ENCODE measurements around the gene PEPD. TPM values are rescaled to one million over a fixed set of nuclear protein-coding genes. Genes with fewer than 3 reads are reported as not detected.

Gene PEPD
- total RNA-seq, 1 donor from 2014 or later, result 84.7 TPM

DNA sequence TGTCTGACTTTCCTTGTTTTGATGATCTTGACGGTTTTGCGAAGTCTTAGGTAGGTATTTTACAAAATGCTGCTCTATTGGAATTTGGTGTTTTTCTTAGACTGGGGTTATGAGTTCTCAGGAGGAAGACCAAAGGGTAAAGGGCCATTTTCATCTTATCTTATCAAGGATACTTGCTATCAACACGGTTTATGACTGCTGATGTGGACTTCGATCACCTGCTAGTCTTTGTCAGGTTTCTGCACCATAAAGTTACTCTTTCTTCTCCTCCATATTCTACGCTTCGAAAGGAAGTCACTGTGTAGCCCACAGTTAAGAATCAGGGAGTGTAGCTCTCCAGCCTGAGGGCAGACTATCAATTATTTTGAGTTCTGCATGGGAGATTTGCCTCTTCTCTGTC, 155.5 kb downstream of the PEPD start:
- Mint-ChIP-seq H3K36me3 (no peaks in the 10 kb centered on the region), H3K4me1 (ENCODE audit: unreplicated experiment) (no peaks in the 10 kb centered on the region), H3K4me3 (no peak overlapping the region), H3K27me3 (peaks cover 37% of the 10 kb centered on the region), H3K27ac (peak overlapping the region; percentile 47), H3K9me3 (no peaks in the 10 kb centered on the region)
- TF ChIP-seq, protein P1, sequence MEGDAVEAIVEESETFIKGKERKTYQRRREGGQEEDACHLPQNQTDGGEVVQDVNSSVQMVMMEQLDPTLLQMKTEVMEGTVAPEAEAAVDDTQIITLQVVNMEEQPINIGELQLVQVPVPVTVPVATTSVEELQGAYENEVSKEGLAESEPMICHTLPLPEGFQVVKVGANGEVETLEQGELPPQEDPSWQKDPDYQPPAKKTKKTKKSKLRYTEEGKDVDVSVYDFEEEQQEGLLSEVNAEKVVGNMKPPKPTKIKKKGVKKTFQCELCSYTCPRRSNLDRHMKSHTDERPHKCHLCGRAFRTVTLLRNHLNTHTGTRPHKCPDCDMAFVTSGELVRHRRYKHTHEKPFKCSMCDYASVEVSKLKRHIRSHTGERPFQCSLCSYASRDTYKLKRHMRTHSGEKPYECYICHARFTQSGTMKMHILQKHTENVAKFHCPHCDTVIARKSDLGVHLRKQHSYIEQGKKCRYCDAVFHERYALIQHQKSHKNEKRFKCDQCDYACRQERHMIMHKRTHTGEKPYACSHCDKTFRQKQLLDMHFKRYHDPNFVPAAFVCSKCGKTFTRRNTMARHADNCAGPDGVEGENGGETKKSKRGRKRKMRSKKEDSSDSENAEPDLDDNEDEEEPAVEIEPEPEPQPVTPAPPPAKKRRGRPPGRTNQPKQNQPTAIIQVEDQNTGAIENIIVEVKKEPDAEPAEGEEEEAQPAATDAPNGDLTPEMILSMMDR (conservative IDR thresholded peaks at IDR 0.05), result no peak
- no peak for DNase-seq (ENCODE audit: extremely low spot score, unreplicated experiment)

DNA sequence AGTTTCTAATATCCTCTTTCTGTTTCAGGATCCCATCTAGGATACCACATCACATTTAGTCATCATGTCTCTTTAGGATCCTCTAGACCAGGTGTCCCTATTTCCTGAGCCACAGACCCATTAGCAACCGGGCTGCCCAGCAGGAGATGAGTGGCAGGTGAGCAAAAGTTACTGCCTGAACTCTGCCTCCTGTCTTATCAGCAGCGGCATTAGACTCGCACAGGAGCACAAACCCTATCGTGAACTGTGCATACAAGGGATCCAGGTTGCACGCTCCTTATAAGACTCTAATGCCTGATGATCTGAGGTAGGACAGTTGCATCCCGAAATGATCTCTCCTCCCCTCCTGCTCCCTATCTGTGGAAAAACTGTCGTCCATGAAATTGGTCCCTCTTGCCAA, 155.9 kb downstream of the PEPD start:
- Mint-ChIP-seq H3K27ac (peak overlapping the region; percentile 47), H3K36me3 (no peaks in the 10 kb centered on the region), H3K4me1 (ENCODE audit: unreplicated experiment) (no peaks in the 10 kb centered on the region), H3K4me3 (no peak overlapping the region), H3K27me3 (peaks cover 37% of the 10 kb centered on the region), H3K9me3 (no peaks in the 10 kb centered on the region)
- TF ChIP-seq, protein P1 (conservative IDR thresholded peaks at IDR 0.05), result no peak
- DNase-seq (ENCODE audit: extremely low spot score, unreplicated experiment), result no peak

DNA sequence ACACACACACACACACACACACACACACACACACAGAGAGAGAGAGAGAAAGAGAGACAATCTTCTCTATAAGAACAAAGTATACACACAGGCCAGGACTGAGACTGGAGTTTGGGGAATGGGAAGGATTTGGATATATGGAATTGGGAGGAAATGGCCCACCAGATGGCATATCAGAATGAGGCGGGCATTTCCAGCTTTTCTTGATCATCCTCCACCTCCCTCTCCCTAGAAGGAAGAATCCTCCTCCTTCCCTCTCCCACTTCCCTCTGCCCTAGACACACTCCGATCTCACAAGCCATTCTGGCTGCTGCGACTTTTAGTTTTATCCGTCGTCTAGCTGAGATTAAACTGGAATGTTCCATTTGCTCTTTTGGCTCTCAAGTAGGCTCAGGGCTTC, 158.1 kb downstream of the PEPD start:
- H3K9me3 Mint-ChIP-seq, result no peaks in the 10 kb centered on the region
- peaks cover 41% of the 10 kb centered on the region for H3K27me3 Mint-ChIP-seq

DNA sequence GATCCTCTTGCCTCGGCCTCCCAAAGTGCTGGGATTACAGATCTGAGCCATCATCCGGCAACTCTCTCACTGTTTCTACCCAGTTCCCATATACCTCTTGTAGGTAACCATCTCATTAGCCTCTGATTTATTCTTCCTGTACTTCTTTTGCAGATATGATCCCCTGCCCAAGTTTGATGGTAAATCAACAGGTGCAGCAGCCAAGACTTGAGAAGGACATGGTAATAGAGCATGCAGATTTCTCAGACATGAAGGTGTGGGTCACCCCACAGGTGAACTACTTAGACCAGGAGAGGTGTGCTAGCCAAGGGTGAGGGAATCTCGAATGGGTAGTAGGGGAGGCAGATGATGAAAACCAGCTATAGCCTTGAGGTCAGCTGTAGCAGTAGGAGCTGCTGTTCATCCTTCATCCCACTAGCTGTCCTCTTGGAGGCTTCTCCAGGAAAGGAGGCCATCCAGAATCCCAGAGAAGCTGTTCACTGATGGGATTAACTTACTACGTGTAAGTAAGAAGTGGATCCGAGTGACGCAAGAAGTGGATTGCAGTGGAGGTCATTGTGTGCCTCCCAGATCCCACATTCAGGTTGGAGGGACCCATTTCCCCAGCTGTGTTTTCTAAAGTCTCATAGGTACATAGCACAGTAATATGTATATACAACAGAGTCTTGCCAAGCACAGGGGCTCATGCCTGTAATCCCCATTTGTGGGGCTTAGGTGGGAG, 158.9 kb downstream of the PEPD start:
- Mint-ChIP-seq H3K9me3 (no peaks in the 10 kb centered on the region), H3K36me3 (no peaks in the 10 kb centered on the region), H3K27ac (no peak overlapping the region), H3K4me1 (ENCODE audit: unreplicated experiment) (no peaks in the 10 kb centered on the region), H3K4me3 (no peak overlapping the region), H3K27me3 (peaks cover 39% of the 10 kb centered on the region)
- TF ChIP-seq, protein P1 (conservative IDR thresholded peaks at IDR 0.05), result no peak
- DNase-seq (ENCODE audit: extremely low spot score, unreplicated experiment), result no peak

More for the DNA sequence above, 158.1 kb downstream of the PEPD start:
- no peaks in the 10 kb centered on the region for H3K36me3 Mint-ChIP-seq
- DNase-seq (ENCODE audit: extremely low spot score, unreplicated experiment), result no peak
- H3K4me1 Mint-ChIP-seq (ENCODE audit: unreplicated experiment), result no peaks in the 10 kb centered on the region
- TF ChIP-seq, protein P1 (conservative IDR thresholded peaks at IDR 0.05), result no peak
- H3K27ac Mint-ChIP-seq, result no peak overlapping the region
- H3K4me3 Mint-ChIP-seq, result no peak overlapping the region

DNA sequence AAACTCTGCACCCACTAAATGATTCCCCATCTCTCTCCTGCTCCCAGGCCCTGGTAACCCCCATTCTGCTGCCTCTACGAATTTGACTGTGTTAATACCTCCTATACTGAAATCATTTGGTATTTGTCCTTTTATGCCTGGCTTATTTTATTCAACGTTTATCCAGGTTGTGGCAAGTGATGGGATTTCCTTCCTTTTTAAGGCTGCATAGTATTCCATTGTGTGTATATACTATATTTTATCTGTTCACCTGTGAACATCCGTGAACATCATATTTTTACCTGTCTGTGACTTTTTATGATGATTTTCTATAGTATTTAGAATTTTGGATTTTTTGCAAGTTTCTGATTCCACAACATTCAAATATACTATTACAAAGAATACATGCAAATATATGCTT, 162.0 kb downstream of the PEPD start:
- no peak overlapping the region for H3K4me3 Mint-ChIP-seq
- H3K27ac Mint-ChIP-seq, result no peak overlapping the region
- H3K36me3 Mint-ChIP-seq, result no peaks in the 10 kb centered on the region
- TF ChIP-seq, protein P1 (conservative IDR thresholded peaks at IDR 0.05), result no peak
- no peak for DNase-seq (ENCODE audit: extremely low spot score, unreplicated experiment)
- peaks cover 22% of the 10 kb centered on the region for H3K27me3 Mint-ChIP-seq
- no peaks in the 10 kb centered on the region for H3K4me1 Mint-ChIP-seq (ENCODE audit: unreplicated experiment)
- peaks cover 8% of the 10 kb centered on the region for H3K9me3 Mint-ChIP-seq

All from type B pancreatic cell (in vitro differentiated cells).